CD4-positive, alpha-beta T cell (primary cell): Measurements from ENCODE around the gene SIN3A. TPM values are rescaled to one million over a fixed set of nuclear protein-coding genes. Genes with fewer than 3 reads are reported as not detected.
A peak's percentile ranks its signal among the peaks of the same experiment; 100 is the strongest.
"Not testable (repeated sequence)": the region's sequence is repeated elsewhere in the genome, so short reads cannot be mapped to it uniquely, and the experiment has no call there.

Source experiments
- ATAC-seq: fragments of 200-7000 bp; cut with Tn5 transposase; one replicate; pipeline ENCODE4 v1.10.0; 2022; ENCODE audit warnings: mild to moderate bottlenecking; ENCODE audit not compliant: poor library complexity
- CTCF ChIA-PET: fragments of 350-600 bp; sonication (Branson Sonifier 250); formaldehyde crosslinking; loops from one replicate; lab custom pipeline; 2021; ENCODE audit warnings: antibody characterized with exemption, inconsistent platforms; lab: Charles Lee
- POLR2A ChIA-PET: fragments of 350-600 bp; sonication (Branson Sonifier 250); formaldehyde crosslinking; loops from one replicate; lab custom pipeline; 2021; ENCODE audit warnings: antibody characterized with exemption, inconsistent platforms; lab: Charles Lee
- DNase-seq, 14 experiments: peaks; one replicate each; pipeline ENCODE4 v3.0.0-alpha.2; 2013 to 2020; ENCODE audit warnings: mixed read lengths in 2 of 14
- H3K27ac ChIP-seq, 2 donors: one replicate each; pipeline versions ENCODE4 v1.5.1 to v1.7.0; 2013; ENCODE audit warnings: low read length in 2 of 2, low read depth in 1 of 2, mild to moderate bottlenecking in 1 of 2
- H3K27me3 ChIP-seq, 2 experiments: 1 replicate in 1 of 2; 2 replicates in 1 of 2; pipeline versions ENCODE4 v1.6.1 to v1.7.0; 2013; ENCODE audit warnings: low read length in 2 of 2, control low read depth in 1 of 2, mild to moderate bottlenecking in 1 of 2, moderate library complexity in 1 of 2; ENCODE audit not compliant: insufficient read depth in 2 of 2, control insufficient read depth in 1 of 2
- H3K36me3 ChIP-seq: one replicate; pipeline ENCODE4 v1.6.1; 2013; ENCODE audit warnings: low read length, control low read depth; ENCODE audit not compliant: insufficient read depth
- H3K4me1 ChIP-seq: one replicate; pipeline ENCODE4 v1.6.1; 2013; ENCODE audit warnings: low read length, control low read depth; ENCODE audit not compliant: insufficient read depth
- H3K4me3 ChIP-seq: one replicate; pipeline ENCODE4 v1.5.1; 2013; ENCODE audit warnings: mild to moderate bottlenecking, low read length, moderate library complexity
- H3K9me3 ChIP-seq, 2 experiments: 1 replicate in 1 of 2; 2 replicates in 1 of 2; pipeline versions ENCODE4 v1.6.1 to v1.7.0; 2013; ENCODE audit warnings: low read length in 2 of 2, mild to moderate bottlenecking in 2 of 2, control low read depth in 1 of 2, moderate library complexity in 1 of 2; ENCODE audit not compliant: control insufficient read depth in 1 of 2, insufficient read depth in 1 of 2
- H3K27ac Mint-ChIP-seq: one replicate; pipeline ENCODE4 v1.8.0; 2020; ENCODE audit warnings: mixed read lengths
- H3K27me3 Mint-ChIP-seq: one replicate; pipeline ENCODE4 v1.8.0; 2021; ENCODE audit warnings: mixed read lengths
- H3K36me3 Mint-ChIP-seq: one replicate; pipeline ENCODE4 v1.8.0; 2021; ENCODE audit warnings: low read depth, mixed read lengths
- H3K4me1 Mint-ChIP-seq: one replicate; pipeline ENCODE4 v1.8.0; 2021; ENCODE audit warnings: low read depth, mixed read lengths
- H3K4me3 Mint-ChIP-seq: one replicate; pipeline ENCODE4 v1.8.0; 2020; ENCODE audit warnings: mild to moderate bottlenecking, mixed read lengths
- H3K9me3 Mint-ChIP-seq: one replicate; pipeline ENCODE4 v1.8.0; 2020; ENCODE audit warnings: mixed read lengths
- CTCF ChIP-seq: fragments of 200-600 bp; IDR thresholded peaks from one replicate; pipeline ENCODE4 v1.8.0; 2022; ENCODE audit warnings: antibody characterized with exemption, mild to moderate bottlenecking
- intact Hi-C, 2 experiments: fragments of 100-400 bp; cut with DNase I in 1 of 2; cut with micrococcal nuclease in 1 of 2; formaldehyde crosslinking; loops; one replicate each; pipeline versions ENCODE4 v1.15.1 to v1.9.0; 2023 to 2025; cut with DNase I, micrococcal nuclease
- total RNA-seq, 174 experiments: library from RNA in 2 of 174; stranded (reverse) in 2 of 174; gene quantifications; one replicate each; pipeline ENCODE4 v1.2.3 and lab custom pipeline; 2021 to 2026

SIN3A gene
- total RNA-seq, 2 experiments from 2014 or later = 136 to 141 TPM

- Histone ChIP-seq H3K4me1 (peaks cover 51% of the 10 kb centered on the region), H3K27me3 (no peaks in the 10 kb centered on the region), H3K9me3 (peaks cover 21 to 51% of the 10 kb centered on the region in 2 experiments), H3K27ac (peak overlapping the region; percentile 48 to 82), H3K36me3 (peaks cover 8% of the 10 kb centered on the region), H3K4me3 (no peak overlapping the region)
- CTCF ChIA-PET = no interaction called here
- Mint-ChIP-seq H3K27me3 (no peaks in the 10 kb centered on the region), H3K4me3 (peak overlapping the region; percentile 85), H3K36me3 (peaks cover 19% of the 10 kb centered on the region), H3K9me3 (peaks cover 7% of the 10 kb centered on the region), H3K27ac (peak overlapping the region; percentile 93), H3K4me1 (peaks cover 35% of the 10 kb centered on the region)
- intact Hi-C loops = loop anchor here in 1 of 2 experiments (1.0 kb wide), 1 partner anchor 18 kb away; the partner anchor contains the start of gene MAN2C1
- POLR2A ChIA-PET = interaction anchor here (1.1 to 9.6 kb wide), 5 partner anchors 11 to 289 kb away, joined by 4 to 146 read pairs (median 5); partner anchors contain the start of genes COMMD4, IMP3, MAN2C1 and SIN3A
- peak in 2 of 14 experiments; percentile 11 to 42 for DNase-seq
- TF ChIP-seq CTCF = no peak
- ATAC-seq = no peak
These were observed 100.7 kb downstream of the SIN3A start for GRCh38 chr15:75350601-75351361.

- Mint-ChIP-seq H3K9me3 (peaks cover 7% of the 10 kb centered on the region), H3K27me3 (no peaks in the 10 kb centered on the region), H3K27ac (peak overlapping the region; percentile 93), H3K4me1 (peaks cover 35% of the 10 kb centered on the region), H3K36me3 (peaks cover 17% of the 10 kb centered on the region), H3K4me3 (peak overlapping the region; percentile 85)
- Histone ChIP-seq H3K36me3 (peaks cover 3% of the 10 kb centered on the region), H3K27ac (peak overlapping the region; percentile 48 to 82), H3K4me1 (peaks cover 51% of the 10 kb centered on the region), H3K27me3 (no peaks in the 10 kb centered on the region), H3K4me3 (no peak overlapping the region), H3K9me3 (peaks cover 21 to 51% of the 10 kb centered on the region in 2 experiments)
- ChIA-PET CTCF (no interaction called here), POLR2A (interaction anchor here (0.8 to 9.6 kb wide), 6 partner anchors 11 to 289 kb away, joined by 3 to 146 read pairs (median 4); partner anchors contain the start of genes COMMD4, MAN2C1 and SIN3A)
- ATAC-seq = peak; percentile 74
- peak; percentile 42 to 93 (median 69) for DNase-seq
- intact Hi-C loops = loop anchor here in 1 of 2 experiments (1.0 kb wide), 1 partner anchor 18 kb away; the partner anchor contains the start of gene MAN2C1
- no peak for TF ChIP-seq CTCF
These were observed 101.5 kb downstream of the SIN3A start for GRCh38 chr15:75349851-75350588.

GRCh38 chr15:75349351-75349669 lies 102.2 kb downstream of the SIN3A start:
- peaks cover 51% of the 10 kb centered on the region for H3K4me1 ChIP-seq
- H3K27me3 ChIP-seq, H3K9me3 Mint-ChIP-seq, intact Hi-C loops, ATAC-seq, H3K36me3 ChIP-seq, DNase-seq, H3K4me3 ChIP-seq, H3K27me3 Mint-ChIP-seq: not testable (repeated sequence)
- Mint-ChIP-seq H3K36me3 (peaks cover 13% of the 10 kb centered on the region), H3K4me3 (peak overlapping the region; percentile 85), H3K4me1 (peaks cover 35% of the 10 kb centered on the region), H3K27ac (peak overlapping the region; percentile 93)
- peak overlapping the region; percentile 40 to 82 for H3K27ac ChIP-seq
- CTCF ChIA-PET = interaction anchor here (2.6 kb wide), 1 partner anchor 18 kb away, joined by 15 read pairs; the partner anchor contains the start of gene MAN2C1
- POLR2A ChIA-PET = interaction anchor here (1.2 to 9.6 kb wide), 5 partner anchors 14 to 290 kb away, joined by 3 to 146 read pairs (median 6); partner anchors contain the start of genes COMMD4, MAN2C1 and SIN3A
- peaks cover 21 to 51% of the 10 kb centered on the region in 2 experiments for H3K9me3 ChIP-seq
